Gastrocnemius medialis (tissue), 4 donors: ENCODE measurements around the gene IL27RA.

Source experiments
- POLR2A ChIP-seq, 2 donors: fragments of 450-650 bp; IDR thresholded peaks; one replicate each; pipeline ENCODE4 v1.6.1; 2017; ENCODE audit warnings: antibody characterized with exemption in 2 of 2, mild to moderate bottlenecking in 2 of 2, moderate library complexity in 2 of 2
- TF ChIP-seq, protein P1 (sequence below), 5 experiments: fragments of 450-650 bp in 3 of 5; fragments of 200-600 bp in 2 of 5; sonication (generic) in 2 of 5; IDR thresholded peaks in 4 of 5; conservative IDR thresholded peaks in 1 of 5; 1 replicate in 4 of 5; 2 replicates in 1 of 5; pipeline ENCODE4 v1.5.1; 2016 to 2019; ENCODE audit warnings: antibody characterized with exemption in 5 of 5, mild to moderate bottlenecking in 3 of 5, moderate library complexity in 3 of 5

DNA sequence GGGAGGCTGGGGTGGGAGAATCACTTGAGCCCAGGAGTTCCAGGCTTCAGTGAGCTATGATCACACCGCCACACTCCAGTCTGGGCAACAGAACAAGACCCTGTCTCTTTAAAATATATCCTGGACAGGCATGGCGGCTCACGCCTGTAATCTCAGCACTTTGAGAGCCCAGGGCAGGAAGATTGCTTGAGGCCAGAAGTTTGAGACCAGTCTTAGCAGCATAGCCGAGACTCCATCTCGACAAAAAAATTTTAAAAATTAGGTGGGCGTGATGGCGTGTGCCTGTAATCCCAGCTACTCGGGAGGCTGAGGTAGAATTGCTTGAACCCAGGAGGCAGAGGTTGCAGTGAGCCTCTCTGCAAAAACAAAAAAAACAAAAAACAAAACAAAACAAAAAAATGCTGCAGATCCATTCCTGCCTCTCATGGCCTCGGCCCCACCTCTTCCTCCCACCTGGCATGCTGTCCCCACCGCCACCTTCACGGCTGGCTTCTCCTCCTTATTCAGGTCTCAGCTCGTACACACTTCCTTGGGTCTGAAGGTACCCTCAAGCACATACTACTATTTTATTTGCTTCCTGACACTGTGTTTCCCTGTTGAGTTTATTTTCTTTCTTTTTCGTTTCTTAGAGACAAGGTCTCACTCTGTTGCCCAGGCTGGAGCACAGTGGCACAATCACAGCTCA, 30.7 kb upstream of the IL27RA start:
- TF ChIP-seq, protein P1, sequence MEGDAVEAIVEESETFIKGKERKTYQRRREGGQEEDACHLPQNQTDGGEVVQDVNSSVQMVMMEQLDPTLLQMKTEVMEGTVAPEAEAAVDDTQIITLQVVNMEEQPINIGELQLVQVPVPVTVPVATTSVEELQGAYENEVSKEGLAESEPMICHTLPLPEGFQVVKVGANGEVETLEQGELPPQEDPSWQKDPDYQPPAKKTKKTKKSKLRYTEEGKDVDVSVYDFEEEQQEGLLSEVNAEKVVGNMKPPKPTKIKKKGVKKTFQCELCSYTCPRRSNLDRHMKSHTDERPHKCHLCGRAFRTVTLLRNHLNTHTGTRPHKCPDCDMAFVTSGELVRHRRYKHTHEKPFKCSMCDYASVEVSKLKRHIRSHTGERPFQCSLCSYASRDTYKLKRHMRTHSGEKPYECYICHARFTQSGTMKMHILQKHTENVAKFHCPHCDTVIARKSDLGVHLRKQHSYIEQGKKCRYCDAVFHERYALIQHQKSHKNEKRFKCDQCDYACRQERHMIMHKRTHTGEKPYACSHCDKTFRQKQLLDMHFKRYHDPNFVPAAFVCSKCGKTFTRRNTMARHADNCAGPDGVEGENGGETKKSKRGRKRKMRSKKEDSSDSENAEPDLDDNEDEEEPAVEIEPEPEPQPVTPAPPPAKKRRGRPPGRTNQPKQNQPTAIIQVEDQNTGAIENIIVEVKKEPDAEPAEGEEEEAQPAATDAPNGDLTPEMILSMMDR (IDR thresholded peaks at IDR 0.05 in 4 of 5, conservative IDR thresholded peaks at IDR 0.05 in 1 of 5) = no peak
- TF ChIP-seq POLR2A (IDR thresholded peaks at IDR 0.05) = no peak
